Subcutaneous adipose tissue (tissue), 4 donors: Measurements from ENCODE around the gene EFEMP1. TPM values are rescaled to one million over a fixed set of nuclear protein-coding genes. Genes with fewer than 3 reads are reported as not detected.

Experiments used
- CTCF ChIP-seq: fragments of 450-650 bp; IDR thresholded peaks from one replicate; pipeline ENCODE4 v1.5.1; 2016; ENCODE audit warnings: low read depth, mild to moderate bottlenecking, control low read depth, antibody characterized with exemption, moderate library complexity
- total RNA-seq, 4 donors: library from RNA; depleted of rRNA; stranded (reverse); fragments of >200 nt; gene quantifications; one replicate each; pipeline ENCODE4 v1.1.0, GENCODE V29; 2016

EFEMP1 gene
- total RNA-seq, 4 donors from 2014 or later: 163 to 424 (median 345) TPM

- TF ChIP-seq CTCF: no peak
Observed at GRCh38 chr2:55961318-55961911, 37.8 kb upstream of the EFEMP1 start.

GRCh38 chr2:55958756-55959155 is 35.2 kb upstream of the EFEMP1 start:
- TF ChIP-seq CTCF: no peak

- TF ChIP-seq CTCF: no peak
Observed at GRCh38 chr2:55957142-55957541, 33.6 kb upstream of the EFEMP1 start.

GRCh38 chr2:55954306-55955035 is 30.9 kb upstream of the EFEMP1 start:
- no peak for TF ChIP-seq CTCF

GRCh38 chr2:55952415-55952814 is 28.8 kb upstream of the EFEMP1 start:
- TF ChIP-seq CTCF: no peak

GRCh38 chr2:55951533-55951932 is 28.0 kb upstream of the EFEMP1 start:
- no peak for TF ChIP-seq CTCF

GRCh38 chr2:55949613-55950012 is 26.0 kb upstream of the EFEMP1 start:
- no peak for TF ChIP-seq CTCF
